ENCODE measurements around the gene CGB1. TPM values are rescaled to one million over a fixed set of nuclear protein-coding genes. Genes with fewer than 3 reads are reported as not detected.

CGB1 gene
- total and polyA plus RNA-seq, 2 of the 13 experiments (the other 11 are each of a cell fraction or from before 2014, with no cell fraction given), result not detected

GRCh38 chr19:48992581-48993174, 44.0 kb downstream of the CGB1 start (continued):
- TF ChIP-seq CHD4 (IDR thresholded peaks at IDR 0.05; ENCODE audit: borderline replicate concordance, low read length) (no peak), ZNF280D (CRISPR knock-in tag; IDR thresholded peaks at IDR 0.05) (no peak), NRL (CRISPR knock-in tag; IDR thresholded peaks at IDR 0.05; ENCODE audit: borderline replicate concordance) (no peak), SIN3A (IDR thresholded peaks at IDR 0.05; ENCODE audit: borderline replicate concordance, low read depth, low read length) (no peak), JARID2 (CRISPR knock-in tag; IDR thresholded peaks at IDR 0.05; ENCODE audit: insufficient replicate concordance) (no peak), RAD21 (CRISPR knock-in tag; IDR thresholded peaks at IDR 0.05) (no peak), ZBTB10 (CRISPR knock-in tag; IDR thresholded peaks at IDR 0.05; ENCODE audit: borderline replicate concordance) (no peak), POLR2AphosphoS5 (IDR thresholded peaks at IDR 0.05; ENCODE audit: low read depth, low read length) (no peak), MTA1 (CRISPR knock-in tag; IDR thresholded peaks at IDR 0.05; ENCODE audit: borderline replicate concordance) (no peak), ZNF839 (CRISPR knock-in tag; IDR thresholded peaks at IDR 0.05; ENCODE audit: borderline replicate concordance) (0 out of 2 replicates have a peak, but pooled peaks have one; percentile 75), HMGXB4 (CRISPR knock-in tag; IDR thresholded peaks at IDR 0.05; ENCODE audit: borderline replicate concordance in 1 of 2, low read depth in 1 of 2) (no peak; a peak in 1 of 4 replicates), NR3C1 (CRISPR knock-in tag; IDR thresholded peaks at IDR 0.05) (no peak), RBM22 (optimal IDR thresholded peaks at IDR 0.05; ENCODE audit: low read length) (no peak), MZF1 (CRISPR knock-in tag; IDR thresholded peaks at IDR 0.05; ENCODE audit: borderline replicate concordance) (no peak), ZNF567 (CRISPR knock-in tag; IDR thresholded peaks at IDR 0.05; ENCODE audit: borderline replicate concordance) (peak; percentile 94), ZHX1 (CRISPR knock-in tag; IDR thresholded peaks at IDR 0.05; ENCODE audit: low read depth) (no peak), TBL1XR1 (IDR thresholded peaks at IDR 0.05; ENCODE audit: borderline replicate concordance, low read length, partially characterized antibody) (no peak), ZNF747 (CRISPR knock-in tag; IDR thresholded peaks at IDR 0.05; ENCODE audit: borderline replicate concordance) (peak; percentile 35; the same call in 1 of the 2 replicates)
